Keratinocyte (primary cell): Measurements from ENCODE around the gene ABCA4. TPM values are rescaled to one million over a fixed set of nuclear protein-coding genes. Genes with fewer than 3 reads are reported as not detected.

Experiments used
- DNase-seq: peaks from one replicate; pipeline ENCODE4 v3.0.0-alpha.2; 2011; ENCODE audit warnings: low read depth, missing footprints, low spot score
- FAIRE-seq: peaks from 2 replicates; lab custom pipeline; 2011; peaks lifted over from hg19 to GRCh38; lab: Jason Lieb, UNC
- H2AFZ ChIP-seq: 2 replicates; pipeline ENCODE4 v1.6.0; 2012; ENCODE audit warnings: low read length, control low read depth, inconsistent platforms; ENCODE audit not compliant: control insufficient read depth
- H3K27ac ChIP-seq: 2 replicates; pipeline ENCODE4 v1.5.1; 2011; ENCODE audit warnings: low read length; ENCODE audit not compliant: control insufficient read depth, insufficient read depth
- H3K27me3 ChIP-seq: 3 replicates; pipeline ENCODE4 v1.6.0; 2011; ENCODE audit warnings: low read length; ENCODE audit not compliant: control insufficient read depth, insufficient read depth; ENCODE audit errors: extremely low read depth
- H3K36me3 ChIP-seq, 2 experiments: 2 replicates in 1 of 2; 3 replicates in 1 of 2; pipeline ENCODE4 v1.5.1; 2011; ENCODE audit warnings: low read length in 2 of 2, mild to moderate bottlenecking in 1 of 2; ENCODE audit not compliant: control insufficient read depth in 2 of 2, insufficient read depth in 2 of 2; ENCODE audit errors: extremely low read depth in 1 of 2
- H3K4me1 ChIP-seq: 3 replicates; pipeline ENCODE4 v1.5.1; 2011; ENCODE audit warnings: low read length; ENCODE audit not compliant: control insufficient read depth, insufficient read depth; ENCODE audit errors: extremely low read depth
- H3K4me2 ChIP-seq: 3 replicates; pipeline ENCODE4 v1.6.0; 2011; ENCODE audit warnings: low read depth, low read length; ENCODE audit not compliant: control insufficient read depth, insufficient read depth; ENCODE audit errors: extremely low read depth
- H3K4me3 ChIP-seq, 3 experiments: fragments of 200-600 bp in 1 of 3; sonication (generic) in 1 of 3; 2 replicates in 2 of 3; 3 replicates in 1 of 3; pipeline ENCODE4 v1.5.1; 2011 to 2016; ENCODE audit warnings: low read length in 3 of 3, mild to moderate bottlenecking in 3 of 3, control low read depth in 2 of 3, inconsistent platforms in 1 of 3, low read depth in 1 of 3, mixed read lengths in 1 of 3, mixed run types in 1 of 3, moderate library complexity in 1 of 3; ENCODE audit not compliant: control insufficient read depth in 2 of 3, insufficient read depth in 2 of 3; ENCODE audit errors: extremely low read depth in 1 of 3
- H3K79me2 ChIP-seq: 2 replicates; pipeline ENCODE4 v1.6.0; 2012; ENCODE audit warnings: low read length; ENCODE audit not compliant: control insufficient read depth, insufficient read depth
- H3K9ac ChIP-seq: 3 replicates; pipeline ENCODE4 v1.6.0; 2011; ENCODE audit warnings: low read length; ENCODE audit not compliant: control insufficient read depth, insufficient read depth; ENCODE audit errors: extremely low read depth
- H3K9me1 ChIP-seq: 3 replicates; pipeline ENCODE4 v1.6.0; 2011; ENCODE audit warnings: low read length; ENCODE audit not compliant: control insufficient read depth, insufficient read depth; ENCODE audit errors: extremely low read depth
- H3K9me3 ChIP-seq: 2 replicates; pipeline ENCODE4 v1.5.1; 2012; ENCODE audit warnings: low read depth, low read length; ENCODE audit not compliant: control insufficient read depth
- H4K20me1 ChIP-seq: 3 replicates; pipeline ENCODE4 v1.6.0; 2011; ENCODE audit warnings: low read length; ENCODE audit not compliant: control insufficient read depth, insufficient read depth; ENCODE audit errors: extremely low read depth
- CTCF ChIP-seq, 3 experiments: IDR thresholded peaks in 1 of 3; conservative IDR thresholded peaks in 1 of 3; optimal IDR thresholded peaks in 1 of 3; 2 replicates in 2 of 3; 3 replicates in 1 of 3; pipeline versions ENCODE3 to v1.5.1; 2011; ENCODE audit warnings: low read length in 3 of 3, mild to moderate bottlenecking in 3 of 3, moderate library complexity in 2 of 3, control low read depth in 1 of 3, inconsistent platforms in 1 of 3; ENCODE audit not compliant: insufficient read depth in 2 of 3; ENCODE audit errors: extremely low read depth in 1 of 3
- EZH2 ChIP-seq: IDR thresholded peaks from one replicate; pipeline ENCODE4 v1.6.1; 2012; ENCODE audit warnings: inconsistent platforms, mild to moderate bottlenecking, low read length, moderate library complexity
- dilution Hi-C: fragments of 300-500 bp; cut with MboI; formaldehyde crosslinking; loops from one replicate; pipeline ENCODE4 v1.7.0; 2020; ENCODE audit warnings: low sequenced_read_pairs; ENCODE audit not compliant: extremely low pct_ligation_motif_present
- polyA minus RNA-seq, 3 experiments: library from RNA; depleted of rRNA, polyadenylated mRNA; stranded (reverse); fragments of >200 nt; gene quantifications; 1 replicate in 1 of 3; 2 replicates in 1 of 3; 3 replicates in 1 of 3; pipeline ENCODE4 v1.2.3, GENCODE V29; 2011
- polyA plus RNA-seq, 5 experiments: library from polyadenylated mRNA; depleted of rRNA in 3 of 5; stranded (reverse) in 3 of 5; stranded (forward) in 1 of 5; unstranded in 1 of 5; fragments of >200 nt; gene quantifications; 1 replicate in 1 of 5; 2 replicates in 3 of 5; 3 replicates in 1 of 5; pipeline versions ENCODE4 v1.2.1 to v1.2.3, GENCODE V29; 2011 to 2012; ENCODE audit warnings: missing spikeins in 2 of 5, low read depth in 1 of 5, low replicate concordance in 1 of 5

The ABCA4 gene
- polyA plus RNA-seq (0.02 to 0.09 TPM (median 0.04 TPM) in 3 replicates), polyA minus RNA-seq (0.10 TPM in 1 of 3 replicates, not detected in the others)
- not detected for polyA plus RNA-seq (2011; ENCODE audit: low read depth)
- polyA plus RNA-seq (2011; cell fraction: cytosol; rRNA removed), result 0.02 TPM in 1 of 2 replicates, not detected in the other
- polyA plus RNA-seq (2011; cell fraction: nucleus; rRNA removed), result 0.17 and 0.28 TPM in 2 replicates
- polyA plus RNA-seq (2012; ENCODE audit: low replicate concordance), result not detected in 2 replicates
- not detected for polyA minus RNA-seq (2011; cell fraction: cytosol; rRNA and poly(A)+ RNA removed)
- 0.16 and 0.42 TPM in 2 replicates for polyA minus RNA-seq (2011; cell fraction: nucleus; rRNA and poly(A)+ RNA removed)

GRCh38 chr1:94120991-94121390 is at the start of gene ABCA4:
Gene ABCA4, minus strand, starts transcription at chr1:94121148. Its CDS starts 103 bp downstream, at chr1:94121045.
- no peak for DNase-seq
- no peak within 1 kb of the TSS for H3K9ac ChIP-seq
- no peak within 1 kb of the TSS for H3K4me3 ChIP-seq
- no peaks in the 10 kb centered on the region for H3K79me2 ChIP-seq
- dilution Hi-C loops, result no loop called here
- H3K27me3 ChIP-seq, result no peaks in the 10 kb centered on the region
- H3K4me1 ChIP-seq, result no peaks in the 10 kb centered on the region
- H3K9me3 ChIP-seq, result no peaks in the 10 kb centered on the region
- H2AFZ ChIP-seq, result no peak within 1 kb of the TSS
- H4K20me1 ChIP-seq, result no peaks in the 10 kb centered on the region
- no peak for FAIRE-seq
- no peak within 1 kb of the TSS for H3K4me2 ChIP-seq
- H3K9me1 ChIP-seq, result no peaks in the 10 kb centered on the region
- no peaks in the 10 kb centered on the region for H3K36me3 ChIP-seq
- TF ChIP-seq EZH2 (no peak), CTCF (optimal IDR thresholded peaks at IDR 0.05 in 1 of 3, IDR thresholded peaks at IDR 0.05 in 1 of 3, conservative IDR thresholded peaks at IDR 0.05 in 1 of 3; ENCODE audit: extremely low read depth in 1 of 3, insufficient read depth in 2 of 3, low read length in 3 of 3) (no peak)
- no peak within 1 kb of the TSS for H3K27ac ChIP-seq

GRCh38 chr1:94169126-94169525 is 48.2 kb upstream of the ABCA4 start:
- Histone ChIP-seq H3K27me3 (no peaks in the 10 kb centered on the region), H4K20me1 (no peaks in the 10 kb centered on the region), H2AFZ (no peak overlapping the region), H3K4me1 (no peaks in the 10 kb centered on the region), H3K79me2 (peaks cover 4% of the 10 kb centered on the region), H3K9me1 (no peaks in the 10 kb centered on the region), H3K9ac (no peak overlapping the region), H3K27ac (no peak overlapping the region), H3K9me3 (no peaks in the 10 kb centered on the region), H3K36me3 (peaks cover 8 to 14% of the 10 kb centered on the region in 2 experiments), H3K4me2 (no peak overlapping the region), H3K4me3 (no peak overlapping the region)
- no peak for DNase-seq
- TF ChIP-seq EZH2, result no peak
- no peak for TF ChIP-seq CTCF (optimal IDR thresholded peaks at IDR 0.05 in 1 of 3, IDR thresholded peaks at IDR 0.05 in 1 of 3, conservative IDR thresholded peaks at IDR 0.05 in 1 of 3; ENCODE audit: extremely low read depth in 1 of 3, insufficient read depth in 2 of 3, low read length in 3 of 3)
- FAIRE-seq, result no peak
- dilution Hi-C loops, result no loop called here
